Thyroid gland (tissue), 4 donors: ENCODE measurements around the gene CLEC4G.

ENCODE experiments used
- POLR2A ChIP-seq, 2 donors: fragments of 450-650 bp; IDR thresholded peaks; one replicate each; pipeline ENCODE4 v1.6.1; 2017; ENCODE audit warnings: antibody characterized with exemption in 2 of 2, mild to moderate bottlenecking in 2 of 2, moderate library complexity in 1 of 2
- TF ChIP-seq, protein P1 (sequence below), 6 experiments: fragments of 200-600 bp in 3 of 6; fragments of 450-650 bp in 3 of 6; sonication (generic) in 3 of 6; IDR thresholded peaks; one replicate each; pipeline ENCODE4 v1.5.1; 2016 to 2019; ENCODE audit warnings: antibody characterized with exemption in 6 of 6, mild to moderate bottlenecking in 2 of 6, inconsistent platforms in 1 of 6, moderate library complexity in 1 of 6

DNA sequence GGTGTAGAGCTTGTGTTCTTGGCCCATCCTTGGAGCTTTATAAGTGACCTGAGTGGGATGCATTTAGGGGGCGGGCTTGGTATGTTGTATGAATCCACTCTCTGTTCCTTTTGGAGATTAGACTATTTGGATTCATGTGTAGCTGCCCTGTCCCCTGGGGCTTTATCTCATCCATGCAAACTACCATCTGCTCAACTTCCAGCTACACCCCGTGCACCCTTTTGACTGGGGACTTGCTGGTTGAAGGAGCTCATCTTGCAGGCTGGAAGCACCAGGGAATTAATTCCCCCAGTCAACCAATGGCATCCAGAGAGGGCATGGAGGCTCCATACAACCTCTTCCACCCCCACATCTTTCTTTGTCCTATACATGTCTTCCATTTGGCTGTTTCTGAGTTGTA is 37.3 kb upstream of the CLEC4G start:
- TF ChIP-seq, protein P1, sequence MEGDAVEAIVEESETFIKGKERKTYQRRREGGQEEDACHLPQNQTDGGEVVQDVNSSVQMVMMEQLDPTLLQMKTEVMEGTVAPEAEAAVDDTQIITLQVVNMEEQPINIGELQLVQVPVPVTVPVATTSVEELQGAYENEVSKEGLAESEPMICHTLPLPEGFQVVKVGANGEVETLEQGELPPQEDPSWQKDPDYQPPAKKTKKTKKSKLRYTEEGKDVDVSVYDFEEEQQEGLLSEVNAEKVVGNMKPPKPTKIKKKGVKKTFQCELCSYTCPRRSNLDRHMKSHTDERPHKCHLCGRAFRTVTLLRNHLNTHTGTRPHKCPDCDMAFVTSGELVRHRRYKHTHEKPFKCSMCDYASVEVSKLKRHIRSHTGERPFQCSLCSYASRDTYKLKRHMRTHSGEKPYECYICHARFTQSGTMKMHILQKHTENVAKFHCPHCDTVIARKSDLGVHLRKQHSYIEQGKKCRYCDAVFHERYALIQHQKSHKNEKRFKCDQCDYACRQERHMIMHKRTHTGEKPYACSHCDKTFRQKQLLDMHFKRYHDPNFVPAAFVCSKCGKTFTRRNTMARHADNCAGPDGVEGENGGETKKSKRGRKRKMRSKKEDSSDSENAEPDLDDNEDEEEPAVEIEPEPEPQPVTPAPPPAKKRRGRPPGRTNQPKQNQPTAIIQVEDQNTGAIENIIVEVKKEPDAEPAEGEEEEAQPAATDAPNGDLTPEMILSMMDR (IDR thresholded peaks at IDR 0.05): no peak
- TF ChIP-seq POLR2A (IDR thresholded peaks at IDR 0.05): no peak
